ENCODE measurements around the gene CD8B. TPM values are rescaled to one million over a fixed set of nuclear protein-coding genes. Genes with fewer than 3 reads are reported as not detected.
"Not testable (repeated sequence)": the region's sequence is repeated elsewhere in the genome, so short reads cannot be mapped to it uniquely, and the experiment has no call there.

Gene CD8B
- total RNA-seq = under 1 TPM in 3 of 6 experiments, not detected in 3; 0.25 to 0.68 (median 0.27) TPM
- long read RNA-seq = 0 reads

- intact Hi-C loops (cut with DNase I); H3K4me1 ChIP-seq; ATAC-seq; DNase-seq; H3K36me3 ChIP-seq; H3K27ac ChIP-seq; H3K4me3 ChIP-seq; H3K27me3 ChIP-seq; H3K9me3 ChIP-seq: not testable (repeated sequence)
- WGBS (ENCODE audit: insufficient coverage, low coverage, low lambda C conversion rate, missing lambda C conversion rate) = 6% methylated on average over 13 of the region's 55 CpGs
These were observed at the start of gene CD8B for GRCh38 chr2:86861628-86862379. Gene CD8B (minus strand): TSS chr2:86861886. CDS start chr2:86861865, 21 bp downstream.

DNA sequence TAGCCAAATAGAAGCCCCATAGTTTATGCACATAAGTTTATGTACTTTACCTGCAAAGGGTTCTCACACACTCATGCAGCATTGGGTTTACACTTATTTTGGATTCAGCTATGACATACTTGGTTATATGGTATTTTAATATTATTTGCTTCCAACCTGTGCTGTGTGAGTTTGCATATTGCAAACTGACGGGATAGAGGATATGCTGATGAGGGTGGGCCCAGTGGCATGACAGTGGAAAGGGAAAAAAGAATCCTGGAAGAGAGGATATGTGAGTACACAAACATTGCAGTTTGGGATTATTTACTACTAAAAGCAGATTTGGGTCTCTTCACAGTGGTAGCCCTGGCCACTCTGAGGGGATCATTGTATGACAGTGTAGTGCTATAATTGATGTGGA lies 44.2 kb upstream of the CD8B start:
- WGBS (ENCODE audit: insufficient coverage, low coverage, low lambda C conversion rate, missing lambda C conversion rate) = no CpG with 5 or more reads among the region's 1 CpG
- ATAC-seq; DNase-seq; H3K27ac ChIP-seq; H3K4me3 ChIP-seq; H3K27me3 ChIP-seq; H3K4me1 ChIP-seq; intact Hi-C loops (cut with DNase I); H3K36me3 ChIP-seq; H3K9me3 ChIP-seq: not testable (repeated sequence)

GRCh38 chr2:86900687-86901086 lies 39.0 kb upstream of the CD8B start:
- DNase-seq; H3K36me3 ChIP-seq; H3K4me3 ChIP-seq; H3K27me3 ChIP-seq; intact Hi-C loops (cut with DNase I); H3K27ac ChIP-seq; H3K4me1 ChIP-seq; H3K9me3 ChIP-seq: not testable (repeated sequence)
- peak in 2 of 4 donors; percentile 12 to 24 for TF ChIP-seq CTCF (IDR thresholded peaks at IDR 0.05)
- 41% methylated on average over 4 of the region's 4 CpGs for WGBS (ENCODE audit: insufficient coverage, low coverage, low lambda C conversion rate, missing lambda C conversion rate)
- ATAC-seq = peak; percentile 58 to 75 (median 70)

- H3K27ac ChIP-seq; H3K9me3 ChIP-seq; DNase-seq; H3K4me3 ChIP-seq; H3K36me3 ChIP-seq; H3K27me3 ChIP-seq; intact Hi-C loops (cut with DNase I); H3K4me1 ChIP-seq: not testable (repeated sequence)
- no CpG with 5 or more reads among the region's 3 CpGs for WGBS (ENCODE audit: insufficient coverage, low coverage, low lambda C conversion rate, missing lambda C conversion rate)
- ATAC-seq = peak in 2 of 4 donors; percentile 36 to 55
These were observed 24.3 kb upstream of the CD8B start for GRCh38 chr2:86886026-86886425.

DNA sequence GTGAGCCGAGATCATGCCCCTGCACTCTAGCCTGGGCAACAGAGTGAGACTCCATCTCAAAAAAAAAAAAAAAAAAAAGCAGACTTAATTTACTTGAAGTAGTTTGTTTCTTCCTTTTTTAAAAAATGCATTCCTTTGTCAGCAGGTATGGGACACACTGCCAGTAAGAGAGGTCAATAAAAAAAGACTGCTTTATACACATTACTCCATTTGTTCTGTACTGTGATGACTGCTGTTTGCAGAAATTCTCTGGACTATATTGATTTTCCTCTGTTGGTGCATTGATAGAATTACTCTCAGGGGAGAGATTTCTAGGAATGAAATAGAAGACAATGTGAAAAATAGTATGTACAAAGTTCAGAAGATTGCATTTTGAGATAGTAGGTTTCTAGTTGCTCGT lies 21.2 kb upstream of the CD8B start:
- DNase-seq; H3K27me3 ChIP-seq; H3K36me3 ChIP-seq; H3K4me3 ChIP-seq; H3K4me1 ChIP-seq; H3K9me3 ChIP-seq; intact Hi-C loops (cut with DNase I); H3K27ac ChIP-seq: not testable (repeated sequence)
- WGBS (ENCODE audit: insufficient coverage, low coverage, low lambda C conversion rate, missing lambda C conversion rate) = 43% methylated on average over 1 of the region's 2 CpGs
- ATAC-seq = peak in 1 of 4 donors; percentile 63

- WGBS (ENCODE audit: insufficient coverage, low coverage, low lambda C conversion rate, missing lambda C conversion rate) = 82% methylated on average over 3 of the region's 5 CpGs
- DNase-seq; intact Hi-C loops (cut with DNase I); H3K36me3 ChIP-seq; ATAC-seq; H3K27me3 ChIP-seq; H3K9me3 ChIP-seq; H3K4me3 ChIP-seq; H3K4me1 ChIP-seq; H3K27ac ChIP-seq: not testable (repeated sequence)
These were observed 20.5 kb upstream of the CD8B start for GRCh38 chr2:86882118-86882665.

- WGBS (ENCODE audit: insufficient coverage, low coverage, low lambda C conversion rate, missing lambda C conversion rate) = 73% methylated on average over 1 of the region's 1 CpG
- ATAC-seq; intact Hi-C loops (cut with DNase I): not testable (repeated sequence)
These were observed 17.3 kb upstream of the CD8B start for GRCh38 chr2:86878986-86879385.

DNA sequence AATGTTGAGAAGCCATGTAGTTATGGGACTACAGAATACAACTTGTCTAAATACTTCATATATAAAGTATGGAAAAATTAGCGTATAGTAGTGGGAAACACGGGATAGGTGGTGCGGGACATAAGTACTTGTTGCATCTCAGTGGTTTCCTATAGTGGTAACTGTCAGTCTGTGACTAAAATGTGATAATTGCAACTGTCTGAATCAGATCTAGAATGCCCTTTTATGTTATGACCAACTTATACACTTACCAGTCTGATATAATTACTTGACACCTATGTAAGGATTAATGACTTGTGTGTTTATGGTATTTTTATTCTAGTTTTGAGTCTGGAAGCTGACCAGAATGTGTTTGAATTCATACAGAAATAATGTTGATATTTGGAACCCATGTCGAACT lies 9.3 kb upstream of the CD8B start:
- H3K4me1 ChIP-seq = not testable (repeated sequence)

More at GRCh38 chr2:86878986-86879385, 17.3 kb upstream of the CD8B start:
- H3K4me3 ChIP-seq, DNase-seq, H3K36me3 ChIP-seq, H3K4me1 ChIP-seq, H3K27ac ChIP-seq, H3K9me3 ChIP-seq, H3K27me3 ChIP-seq: not testable (repeated sequence)

DNA sequence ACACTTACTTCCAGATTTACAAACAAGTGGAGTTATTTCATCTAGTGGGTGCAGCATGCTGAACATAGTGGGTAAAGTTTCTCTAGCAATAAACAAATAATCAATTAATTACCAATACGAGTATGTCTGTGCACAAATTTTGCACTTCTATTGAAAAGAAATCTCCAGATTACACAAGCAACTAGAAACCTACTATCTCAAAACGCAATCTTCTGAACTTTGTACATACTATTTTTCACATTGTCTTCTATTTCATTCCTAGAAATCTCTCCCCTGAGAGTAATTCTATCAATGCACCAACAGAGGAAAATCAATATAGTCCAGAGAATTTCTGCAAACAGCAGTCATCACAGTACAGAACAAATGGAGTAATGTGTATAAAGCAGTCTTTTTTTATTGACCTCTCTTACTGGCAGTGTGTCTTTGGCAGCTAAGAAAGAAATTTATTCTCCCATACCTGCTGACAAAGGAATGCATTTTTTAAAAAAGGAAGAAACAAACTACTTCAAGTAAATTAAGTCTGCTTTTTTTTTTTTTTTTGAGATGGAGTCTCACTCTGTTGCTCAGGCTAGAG lies 7.3 kb upstream of the CD8B start:
- H3K4me3 ChIP-seq; H3K36me3 ChIP-seq; H3K27ac ChIP-seq; intact Hi-C loops (cut with DNase I); H3K9me3 ChIP-seq; H3K27me3 ChIP-seq; DNase-seq; H3K4me1 ChIP-seq: not testable (repeated sequence)
- peak in 2 of 4 donors; percentile 28 to 56 for ATAC-seq
- 33% methylated on average over 2 of the region's 2 CpGs for WGBS (ENCODE audit: insufficient coverage, low coverage, low lambda C conversion rate, missing lambda C conversion rate)

More for the DNA sequence above, 9.3 kb upstream of the CD8B start:
- DNase-seq; H3K27ac ChIP-seq; H3K27me3 ChIP-seq; intact Hi-C loops (cut with DNase I); H3K4me3 ChIP-seq; H3K36me3 ChIP-seq; H3K9me3 ChIP-seq; ATAC-seq: not testable (repeated sequence)
- 63% methylated on average over 1 of the region's 4 CpGs for WGBS (ENCODE audit: insufficient coverage, low coverage, low lambda C conversion rate, missing lambda C conversion rate)

DNA sequence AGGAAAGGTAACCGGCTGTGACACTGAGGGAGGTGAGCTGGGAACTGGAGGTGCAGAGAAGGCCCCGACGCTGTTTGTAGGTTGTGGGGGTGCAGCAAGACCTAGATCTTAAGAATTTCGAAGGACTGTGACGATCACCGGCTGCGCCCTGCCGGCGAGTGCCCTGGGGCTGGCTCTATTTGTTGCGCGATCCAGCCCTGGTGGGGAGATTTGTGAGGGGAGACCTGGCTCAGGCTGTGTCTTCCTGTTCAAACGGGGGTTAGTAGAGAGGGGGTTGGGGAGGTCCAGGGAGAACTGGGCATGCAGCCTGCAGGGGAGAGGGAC lies 656 bp upstream of the CD8B start:
- H3K36me3 ChIP-seq; intact Hi-C loops (cut with DNase I); H3K4me1 ChIP-seq; H3K9me3 ChIP-seq; H3K4me3 ChIP-seq; ATAC-seq; DNase-seq; H3K27me3 ChIP-seq; H3K27ac ChIP-seq: not testable (repeated sequence)
- WGBS (ENCODE audit: insufficient coverage, low coverage, low lambda C conversion rate, missing lambda C conversion rate) = 0% methylated on average over 4 of the region's 12 CpGs

Measured in right lobe of liver (tissue), 6 donors.